ENCODE results near the gene C11orf68. TPM values are rescaled to one million over a fixed set of nuclear protein-coding genes. Genes with fewer than 3 reads are reported as not detected.

The C11orf68 gene
- total and polyA plus RNA-seq, 9 of the 15 experiments (the other 6 are each of a cell fraction or from before 2014, with no cell fraction given): 3.6 to 35.9 (median 12.8) TPM

DNA sequence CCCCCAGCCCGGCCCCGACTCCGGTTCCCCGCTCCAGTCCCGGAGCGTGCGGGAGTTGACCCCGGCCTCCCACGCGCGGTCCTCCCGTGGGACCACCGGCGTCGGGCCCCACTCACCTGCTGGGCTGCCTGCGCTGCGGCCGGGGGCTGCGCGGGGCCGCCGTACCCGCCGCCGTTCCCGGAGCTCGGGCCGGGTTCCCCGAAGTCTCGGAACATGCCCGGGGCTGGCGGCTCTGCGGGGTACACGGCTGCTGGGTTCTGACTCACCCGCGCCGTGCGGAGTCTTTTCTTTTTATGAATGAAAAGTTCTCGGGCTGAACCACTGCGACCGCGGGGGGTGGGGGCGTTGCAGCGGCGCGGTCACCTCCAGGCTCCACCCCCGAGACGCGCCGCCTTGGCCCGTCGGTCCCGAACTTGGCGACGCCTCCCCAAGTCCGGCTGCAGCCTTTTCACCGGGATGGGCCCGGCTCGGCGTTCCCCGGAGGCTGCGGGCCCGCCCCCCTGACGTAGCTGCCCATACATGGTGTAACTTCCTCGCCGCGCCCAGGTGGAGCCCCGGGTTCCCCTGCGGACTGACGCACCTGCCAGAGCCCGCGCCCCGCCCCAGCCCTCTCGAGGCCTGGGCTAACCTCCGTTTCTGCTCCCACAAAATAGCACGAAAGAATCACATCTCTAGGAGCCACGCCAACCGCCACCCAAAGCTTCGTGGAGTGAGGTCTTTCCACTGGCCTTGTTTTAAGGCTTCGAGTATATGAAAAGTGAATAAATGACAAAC lies 18.6 kb downstream of the C11orf68 start, which contains the start of gene FOSL1 (continued):
- no peak for TF ChIP-seq NR2C1 (IDR thresholded peaks at IDR 0.05)
- TF ChIP-seq NR2C1 (tag; IDR thresholded peaks at IDR 0.05): no peak
- no peak for TF ChIP-seq ZZZ3 (IDR thresholded peaks at IDR 0.05)
- no peak for TF ChIP-seq ZNF699 (CRISPR knock-in tag; IDR thresholded peaks at IDR 0.05; ENCODE audit: insufficient replicate concordance)
- TF ChIP-seq ZNF217 (CRISPR knock-in tag; IDR thresholded peaks at IDR 0.05): no peak
- TF ChIP-seq, protein P1, sequence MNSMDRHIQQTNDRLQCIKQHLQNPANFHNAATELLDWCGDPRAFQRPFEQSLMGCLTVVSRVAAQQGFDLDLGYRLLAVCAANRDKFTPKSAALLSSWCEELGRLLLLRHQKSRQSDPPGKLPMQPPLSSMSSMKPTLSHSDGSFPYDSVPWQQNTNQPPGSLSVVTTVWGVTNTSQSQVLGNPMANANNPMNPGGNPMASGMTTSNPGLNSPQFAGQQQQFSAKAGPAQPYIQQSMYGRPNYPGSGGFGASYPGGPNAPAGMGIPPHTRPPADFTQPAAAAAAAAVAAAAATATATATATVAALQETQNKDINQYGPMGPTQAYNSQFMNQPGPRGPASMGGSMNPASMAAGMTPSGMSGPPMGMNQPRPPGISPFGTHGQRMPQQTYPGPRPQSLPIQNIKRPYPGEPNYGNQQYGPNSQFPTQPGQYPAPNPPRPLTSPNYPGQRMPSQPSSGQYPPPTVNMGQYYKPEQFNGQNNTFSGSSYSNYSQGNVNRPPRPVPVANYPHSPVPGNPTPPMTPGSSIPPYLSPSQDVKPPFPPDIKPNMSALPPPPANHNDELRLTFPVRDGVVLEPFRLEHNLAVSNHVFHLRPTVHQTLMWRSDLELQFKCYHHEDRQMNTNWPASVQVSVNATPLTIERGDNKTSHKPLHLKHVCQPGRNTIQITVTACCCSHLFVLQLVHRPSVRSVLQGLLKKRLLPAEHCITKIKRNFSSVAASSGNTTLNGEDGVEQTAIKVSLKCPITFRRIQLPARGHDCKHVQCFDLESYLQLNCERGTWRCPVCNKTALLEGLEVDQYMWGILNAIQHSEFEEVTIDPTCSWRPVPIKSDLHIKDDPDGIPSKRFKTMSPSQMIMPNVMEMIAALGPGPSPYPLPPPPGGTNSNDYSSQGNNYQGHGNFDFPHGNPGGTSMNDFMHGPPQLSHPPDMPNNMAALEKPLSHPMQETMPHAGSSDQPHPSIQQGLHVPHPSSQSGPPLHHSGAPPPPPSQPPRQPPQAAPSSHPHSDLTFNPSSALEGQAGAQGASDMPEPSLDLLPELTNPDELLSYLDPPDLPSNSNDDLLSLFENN (IDR thresholded peaks at IDR 0.05; ENCODE audit: low read depth in 2 of 2, low read length in 2 of 2): peak in 1 of 2 experiments; percentile 67; a peak in 1 of 4 replicates
- TF ChIP-seq TAF9B (IDR thresholded peaks at IDR 0.05; ENCODE audit: partially characterized antibody): peak; percentile 60
- 0 out of 3 replicates have a peak, but pooled peaks of 1 of the 2 experiments have one; percentile 23 for TF ChIP-seq CBX3 (IDR thresholded peaks at IDR 0.05; ENCODE audit: borderline replicate concordance in 1 of 2, low read length in 2 of 2)
- TF ChIP-seq, protein P2, sequence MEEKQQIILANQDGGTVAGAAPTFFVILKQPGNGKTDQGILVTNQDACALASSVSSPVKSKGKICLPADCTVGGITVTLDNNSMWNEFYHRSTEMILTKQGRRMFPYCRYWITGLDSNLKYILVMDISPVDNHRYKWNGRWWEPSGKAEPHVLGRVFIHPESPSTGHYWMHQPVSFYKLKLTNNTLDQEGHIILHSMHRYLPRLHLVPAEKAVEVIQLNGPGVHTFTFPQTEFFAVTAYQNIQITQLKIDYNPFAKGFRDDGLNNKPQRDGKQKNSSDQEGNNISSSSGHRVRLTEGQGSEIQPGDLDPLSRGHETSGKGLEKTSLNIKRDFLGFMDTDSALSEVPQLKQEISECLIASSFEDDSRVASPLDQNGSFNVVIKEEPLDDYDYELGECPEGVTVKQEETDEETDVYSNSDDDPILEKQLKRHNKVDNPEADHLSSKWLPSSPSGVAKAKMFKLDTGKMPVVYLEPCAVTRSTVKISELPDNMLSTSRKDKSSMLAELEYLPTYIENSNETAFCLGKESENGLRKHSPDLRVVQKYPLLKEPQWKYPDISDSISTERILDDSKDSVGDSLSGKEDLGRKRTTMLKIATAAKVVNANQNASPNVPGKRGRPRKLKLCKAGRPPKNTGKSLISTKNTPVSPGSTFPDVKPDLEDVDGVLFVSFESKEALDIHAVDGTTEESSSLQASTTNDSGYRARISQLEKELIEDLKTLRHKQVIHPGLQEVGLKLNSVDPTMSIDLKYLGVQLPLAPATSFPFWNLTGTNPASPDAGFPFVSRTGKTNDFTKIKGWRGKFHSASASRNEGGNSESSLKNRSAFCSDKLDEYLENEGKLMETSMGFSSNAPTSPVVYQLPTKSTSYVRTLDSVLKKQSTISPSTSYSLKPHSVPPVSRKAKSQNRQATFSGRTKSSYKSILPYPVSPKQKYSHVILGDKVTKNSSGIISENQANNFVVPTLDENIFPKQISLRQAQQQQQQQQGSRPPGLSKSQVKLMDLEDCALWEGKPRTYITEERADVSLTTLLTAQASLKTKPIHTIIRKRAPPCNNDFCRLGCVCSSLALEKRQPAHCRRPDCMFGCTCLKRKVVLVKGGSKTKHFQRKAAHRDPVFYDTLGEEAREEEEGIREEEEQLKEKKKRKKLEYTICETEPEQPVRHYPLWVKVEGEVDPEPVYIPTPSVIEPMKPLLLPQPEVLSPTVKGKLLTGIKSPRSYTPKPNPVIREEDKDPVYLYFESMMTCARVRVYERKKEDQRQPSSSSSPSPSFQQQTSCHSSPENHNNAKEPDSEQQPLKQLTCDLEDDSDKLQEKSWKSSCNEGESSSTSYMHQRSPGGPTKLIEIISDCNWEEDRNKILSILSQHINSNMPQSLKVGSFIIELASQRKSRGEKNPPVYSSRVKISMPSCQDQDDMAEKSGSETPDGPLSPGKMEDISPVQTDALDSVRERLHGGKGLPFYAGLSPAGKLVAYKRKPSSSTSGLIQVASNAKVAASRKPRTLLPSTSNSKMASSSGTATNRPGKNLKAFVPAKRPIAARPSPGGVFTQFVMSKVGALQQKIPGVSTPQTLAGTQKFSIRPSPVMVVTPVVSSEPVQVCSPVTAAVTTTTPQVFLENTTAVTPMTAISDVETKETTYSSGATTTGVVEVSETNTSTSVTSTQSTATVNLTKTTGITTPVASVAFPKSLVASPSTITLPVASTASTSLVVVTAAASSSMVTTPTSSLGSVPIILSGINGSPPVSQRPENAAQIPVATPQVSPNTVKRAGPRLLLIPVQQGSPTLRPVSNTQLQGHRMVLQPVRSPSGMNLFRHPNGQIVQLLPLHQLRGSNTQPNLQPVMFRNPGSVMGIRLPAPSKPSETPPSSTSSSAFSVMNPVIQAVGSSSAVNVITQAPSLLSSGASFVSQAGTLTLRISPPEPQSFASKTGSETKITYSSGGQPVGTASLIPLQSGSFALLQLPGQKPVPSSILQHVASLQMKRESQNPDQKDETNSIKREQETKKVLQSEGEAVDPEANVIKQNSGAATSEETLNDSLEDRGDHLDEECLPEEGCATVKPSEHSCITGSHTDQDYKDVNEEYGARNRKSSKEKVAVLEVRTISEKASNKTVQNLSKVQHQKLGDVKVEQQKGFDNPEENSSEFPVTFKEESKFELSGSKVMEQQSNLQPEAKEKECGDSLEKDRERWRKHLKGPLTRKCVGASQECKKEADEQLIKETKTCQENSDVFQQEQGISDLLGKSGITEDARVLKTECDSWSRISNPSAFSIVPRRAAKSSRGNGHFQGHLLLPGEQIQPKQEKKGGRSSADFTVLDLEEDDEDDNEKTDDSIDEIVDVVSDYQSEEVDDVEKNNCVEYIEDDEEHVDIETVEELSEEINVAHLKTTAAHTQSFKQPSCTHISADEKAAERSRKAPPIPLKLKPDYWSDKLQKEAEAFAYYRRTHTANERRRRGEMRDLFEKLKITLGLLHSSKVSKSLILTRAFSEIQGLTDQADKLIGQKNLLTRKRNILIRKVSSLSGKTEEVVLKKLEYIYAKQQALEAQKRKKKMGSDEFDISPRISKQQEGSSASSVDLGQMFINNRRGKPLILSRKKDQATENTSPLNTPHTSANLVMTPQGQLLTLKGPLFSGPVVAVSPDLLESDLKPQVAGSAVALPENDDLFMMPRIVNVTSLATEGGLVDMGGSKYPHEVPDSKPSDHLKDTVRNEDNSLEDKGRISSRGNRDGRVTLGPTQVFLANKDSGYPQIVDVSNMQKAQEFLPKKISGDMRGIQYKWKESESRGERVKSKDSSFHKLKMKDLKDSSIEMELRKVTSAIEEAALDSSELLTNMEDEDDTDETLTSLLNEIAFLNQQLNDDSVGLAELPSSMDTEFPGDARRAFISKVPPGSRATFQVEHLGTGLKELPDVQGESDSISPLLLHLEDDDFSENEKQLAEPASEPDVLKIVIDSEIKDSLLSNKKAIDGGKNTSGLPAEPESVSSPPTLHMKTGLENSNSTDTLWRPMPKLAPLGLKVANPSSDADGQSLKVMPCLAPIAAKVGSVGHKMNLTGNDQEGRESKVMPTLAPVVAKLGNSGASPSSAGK (IDR thresholded peaks at IDR 0.05): 0 out of 2 replicates have a peak, but pooled peaks have one; percentile 12
- TF ChIP-seq NONO (IDR thresholded peaks at IDR 0.05; ENCODE audit: low read depth in 2 of 2, low read length in 1 of 2): peak; percentile 97 to 99
- 0 out of 2 replicates have a peak, but pooled peaks have one; percentile 26 for TF ChIP-seq GABPA (tag; conservative IDR thresholded peaks at IDR 0.05; ENCODE audit: low read depth)
